Activated T-cell treated with anti-CD3 and anti-CD28 coated beads, Interleukin-2, amount 50 U/mL, for 24 hours (primary cell): Measurements from ENCODE around the gene TIAM1.
A peak's percentile ranks its signal among the peaks of the same experiment; 100 is the strongest.

Experiments
- DNase-seq: peaks from one replicate; pipeline ENCODE4 v3.0.0-alpha.2; 2020
- H3K27ac Mint-ChIP-seq: 2 replicates; pipeline ENCODE4 v1.8.0; 2020; ENCODE audit warnings: mild to moderate bottlenecking, mixed read lengths
- H3K27me3 Mint-ChIP-seq: 2 replicates; pipeline ENCODE4 v1.8.0; 2020; ENCODE audit warnings: mixed read lengths
- H3K36me3 Mint-ChIP-seq: 2 replicates; pipeline ENCODE4 v1.8.0; 2020; ENCODE audit warnings: low read depth, mixed read lengths
- H3K4me1 Mint-ChIP-seq: 2 replicates; pipeline ENCODE4 v1.8.0; 2020; ENCODE audit warnings: low read depth, mixed read lengths
- H3K4me3 Mint-ChIP-seq: 2 replicates; pipeline ENCODE4 v1.8.0; 2020; ENCODE audit warnings: mild to moderate bottlenecking, moderate library complexity, mixed read lengths
- H3K9me3 Mint-ChIP-seq: 2 replicates; pipeline ENCODE4 v1.8.0; 2020; ENCODE audit warnings: mixed read lengths

TIAM1 gene

GRCh38 chr21:31221043-31221442 is 123.0 kb downstream of the TIAM1 start:
- Mint-ChIP-seq H3K27me3 (no peaks in the 10 kb centered on the region), H3K4me3 (no peak overlapping the region), H3K36me3 (peaks cover 82% of the 10 kb centered on the region), H3K27ac (no peak overlapping the region), H3K4me1 (peaks cover 12% of the 10 kb centered on the region), H3K9me3 (no peaks in the 10 kb centered on the region)
- no peak for DNase-seq

GRCh38 chr21:31220575-31220974 is 123.5 kb downstream of the TIAM1 start:
- Mint-ChIP-seq H3K27me3 (no peaks in the 10 kb centered on the region), H3K4me1 (peaks cover 12% of the 10 kb centered on the region), H3K4me3 (no peak overlapping the region), H3K9me3 (no peaks in the 10 kb centered on the region), H3K36me3 (peaks cover 82% of the 10 kb centered on the region), H3K27ac (no peak overlapping the region)
- DNase-seq: no peak

- no peaks in the 10 kb centered on the region for H3K9me3 Mint-ChIP-seq
- H3K27me3 Mint-ChIP-seq: no peaks in the 10 kb centered on the region
- no peak for DNase-seq
- no peak overlapping the region for H3K4me3 Mint-ChIP-seq
- H3K27ac Mint-ChIP-seq: no peak overlapping the region
- H3K4me1 Mint-ChIP-seq: peaks cover 12% of the 10 kb centered on the region
- H3K36me3 Mint-ChIP-seq: peaks cover 74% of the 10 kb centered on the region
Observed at GRCh38 chr21:31218830-31219608, 125.0 kb downstream of the TIAM1 start.

GRCh38 chr21:31216206-31216605 is 127.9 kb downstream of the TIAM1 start:
- no peak overlapping the region for H3K27ac Mint-ChIP-seq
- H3K4me3 Mint-ChIP-seq: no peak overlapping the region
- H3K4me1 Mint-ChIP-seq: peaks cover 12% of the 10 kb centered on the region
- H3K27me3 Mint-ChIP-seq: no peaks in the 10 kb centered on the region
- DNase-seq: no peak
- H3K36me3 Mint-ChIP-seq: peaks cover 68% of the 10 kb centered on the region
- no peaks in the 10 kb centered on the region for H3K9me3 Mint-ChIP-seq

GRCh38 chr21:31213787-31214186 is 130.3 kb downstream of the TIAM1 start:
- Mint-ChIP-seq H3K36me3 (peaks cover 66% of the 10 kb centered on the region), H3K27me3 (no peaks in the 10 kb centered on the region), H3K27ac (no peak overlapping the region), H3K4me1 (peaks cover 2% of the 10 kb centered on the region), H3K9me3 (no peaks in the 10 kb centered on the region), H3K4me3 (no peak overlapping the region)
- DNase-seq: no peak

GRCh38 chr21:31211836-31212235 is 132.2 kb downstream of the TIAM1 start:
- DNase-seq: no peak
- H3K9me3 Mint-ChIP-seq: no peaks in the 10 kb centered on the region
- peaks cover 71% of the 10 kb centered on the region for H3K36me3 Mint-ChIP-seq
- H3K27ac Mint-ChIP-seq: no peak overlapping the region
- peaks cover 2% of the 10 kb centered on the region for H3K4me1 Mint-ChIP-seq
- no peak overlapping the region for H3K4me3 Mint-ChIP-seq
- H3K27me3 Mint-ChIP-seq: no peaks in the 10 kb centered on the region

- Mint-ChIP-seq H3K27me3 (no peaks in the 10 kb centered on the region), H3K4me1 (peaks cover 13% of the 10 kb centered on the region), H3K4me3 (no peak overlapping the region), H3K9me3 (no peaks in the 10 kb centered on the region), H3K27ac (no peak overlapping the region), H3K36me3 (peaks cover 65% of the 10 kb centered on the region)
- no peak for DNase-seq
Observed at GRCh38 chr21:31205412-31205811, 138.6 kb downstream of the TIAM1 start.

- peaks cover 62% of the 10 kb centered on the region for H3K36me3 Mint-ChIP-seq
- H3K4me3 Mint-ChIP-seq: no peak overlapping the region
- H3K27me3 Mint-ChIP-seq: no peaks in the 10 kb centered on the region
- H3K4me1 Mint-ChIP-seq: peaks cover 13% of the 10 kb centered on the region
- H3K9me3 Mint-ChIP-seq: no peaks in the 10 kb centered on the region
- no peak overlapping the region for H3K27ac Mint-ChIP-seq
- no peak for DNase-seq
Observed at GRCh38 chr21:31204801-31205200, 139.3 kb downstream of the TIAM1 start.

GRCh38 chr21:31203431-31204054 is 140.5 kb downstream of the TIAM1 start:
- DNase-seq: no peak
- Mint-ChIP-seq H3K9me3 (no peaks in the 10 kb centered on the region), H3K36me3 (peaks cover 56% of the 10 kb centered on the region), H3K4me1 (peaks cover 20% of the 10 kb centered on the region), H3K27me3 (no peaks in the 10 kb centered on the region), H3K27ac (no peak overlapping the region), H3K4me3 (no peak overlapping the region)

GRCh38 chr21:31201548-31201947 is 142.5 kb downstream of the TIAM1 start:
- Mint-ChIP-seq H3K27ac (no peak overlapping the region), H3K4me1 (peaks cover 32% of the 10 kb centered on the region), H3K36me3 (peaks cover 51% of the 10 kb centered on the region), H3K4me3 (no peak overlapping the region), H3K9me3 (no peaks in the 10 kb centered on the region), H3K27me3 (no peaks in the 10 kb centered on the region)
- no peak for DNase-seq

GRCh38 chr21:31201144-31201543 is 142.9 kb downstream of the TIAM1 start:
- Mint-ChIP-seq H3K4me1 (peaks cover 35% of the 10 kb centered on the region), H3K27ac (no peak overlapping the region), H3K27me3 (no peaks in the 10 kb centered on the region), H3K4me3 (no peak overlapping the region), H3K9me3 (no peaks in the 10 kb centered on the region), H3K36me3 (peaks cover 50% of the 10 kb centered on the region)
- DNase-seq: no peak

GRCh38 chr21:31198575-31198974 is 145.5 kb downstream of the TIAM1 start:
- no peak for DNase-seq
- H3K36me3 Mint-ChIP-seq: peaks cover 59% of the 10 kb centered on the region
- H3K27me3 Mint-ChIP-seq: no peaks in the 10 kb centered on the region
- no peaks in the 10 kb centered on the region for H3K9me3 Mint-ChIP-seq
- H3K4me3 Mint-ChIP-seq: no peak overlapping the region
- H3K4me1 Mint-ChIP-seq: peaks cover 59% of the 10 kb centered on the region
- H3K27ac Mint-ChIP-seq: no peak overlapping the region

GRCh38 chr21:31196724-31197123 is 147.3 kb downstream of the TIAM1 start:
- Mint-ChIP-seq H3K27me3 (no peaks in the 10 kb centered on the region), H3K4me3 (no peak overlapping the region), H3K36me3 (peaks cover 69% of the 10 kb centered on the region), H3K4me1 (peaks cover 72% of the 10 kb centered on the region), H3K27ac (peak overlapping the region; percentile 93), H3K9me3 (no peaks in the 10 kb centered on the region)
- DNase-seq: no peak

GRCh38 chr21:31195334-31196015 is 148.6 kb downstream of the TIAM1 start:
- H3K27me3 Mint-ChIP-seq: no peaks in the 10 kb centered on the region
- H3K27ac Mint-ChIP-seq: peak overlapping the region; percentile 93
- DNase-seq: no peak

More at GRCh38 chr21:31195334-31196015, 148.6 kb downstream of the TIAM1 start:
- H3K4me1 Mint-ChIP-seq: peaks cover 77% of the 10 kb centered on the region
- H3K9me3 Mint-ChIP-seq: no peaks in the 10 kb centered on the region
- H3K4me3 Mint-ChIP-seq: peak overlapping the region; percentile 69
- peaks cover 79% of the 10 kb centered on the region for H3K36me3 Mint-ChIP-seq
